Inferior parietal cortex (tissue), 1 donor: Measurements from ENCODE around the gene BRAF.
A peak's percentile ranks its signal among the peaks of the same experiment; 100 is the strongest.
"Not testable (repeated sequence)": the region's sequence is repeated elsewhere in the genome, so short reads cannot be mapped to it uniquely, and the experiment has no call there.

Experiments
- DNase-seq: peaks from one replicate; pipeline ENCODE4 v3.0.0-alpha.2; 2016; ENCODE audit errors: extremely low spot score

The BRAF gene

DNA sequence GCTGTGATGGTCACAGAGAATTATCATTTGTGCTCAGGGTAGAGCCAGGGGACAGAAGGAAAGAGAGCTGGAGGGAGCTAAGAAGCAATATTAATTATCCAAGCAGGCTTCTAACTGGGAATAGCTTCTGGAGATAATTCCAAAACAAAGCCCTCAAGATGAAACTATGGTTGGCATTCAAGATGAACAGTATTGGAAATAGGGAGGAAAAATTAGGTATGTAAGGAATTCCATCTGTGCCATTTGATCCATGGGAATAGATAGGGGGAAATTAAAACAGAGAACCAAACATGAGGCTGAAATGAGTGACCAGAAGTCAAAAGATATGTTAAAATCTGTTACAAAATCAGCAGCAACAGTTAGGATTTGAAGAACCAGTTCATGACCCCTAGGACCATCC, 152.9 kb downstream of the BRAF start:
- DNase-seq = no peak

DNA sequence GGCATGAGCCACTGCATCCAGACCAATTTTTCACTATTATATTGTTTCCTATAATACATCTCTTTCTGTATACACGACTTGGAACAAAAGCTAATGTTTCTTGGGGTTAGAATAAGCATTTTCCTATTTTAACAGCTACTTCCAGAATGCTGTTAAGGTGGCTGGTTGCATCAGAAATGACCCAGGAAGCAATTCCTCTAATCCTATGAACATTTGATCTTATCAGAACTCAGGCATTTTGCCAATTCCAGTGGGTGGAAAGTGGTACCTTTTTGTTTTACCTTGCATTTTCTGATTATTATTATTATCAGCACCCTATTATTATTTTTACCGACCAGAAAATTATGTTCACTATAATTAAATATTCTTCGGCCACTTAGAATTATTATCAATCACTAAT, 154.9 kb downstream of the BRAF start:
- no peak for DNase-seq

DNA sequence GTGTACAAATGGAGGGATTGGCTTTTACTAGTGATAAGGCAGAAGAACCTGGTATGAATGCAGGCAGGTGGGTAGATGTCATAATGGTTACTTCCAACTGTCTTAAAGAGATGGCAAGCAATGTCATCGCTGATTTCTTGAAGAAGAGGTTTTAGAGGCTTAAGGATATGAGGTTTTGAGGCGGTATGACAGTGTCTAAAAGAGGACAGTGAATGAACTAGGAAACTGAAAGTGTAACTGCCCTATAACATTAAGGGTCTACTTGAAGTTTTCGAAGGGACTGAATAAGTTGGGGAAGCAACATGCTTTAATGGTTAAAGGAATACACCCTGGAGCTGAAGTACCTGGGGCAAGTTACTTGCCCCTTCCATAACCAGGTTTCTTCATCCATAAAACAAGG, 157.3 kb downstream of the BRAF start:
- no peak for DNase-seq

- not testable (repeated sequence) for DNase-seq
Observed at GRCh38 chr7:140765441-140765840, 159.3 kb downstream of the BRAF start.

DNA sequence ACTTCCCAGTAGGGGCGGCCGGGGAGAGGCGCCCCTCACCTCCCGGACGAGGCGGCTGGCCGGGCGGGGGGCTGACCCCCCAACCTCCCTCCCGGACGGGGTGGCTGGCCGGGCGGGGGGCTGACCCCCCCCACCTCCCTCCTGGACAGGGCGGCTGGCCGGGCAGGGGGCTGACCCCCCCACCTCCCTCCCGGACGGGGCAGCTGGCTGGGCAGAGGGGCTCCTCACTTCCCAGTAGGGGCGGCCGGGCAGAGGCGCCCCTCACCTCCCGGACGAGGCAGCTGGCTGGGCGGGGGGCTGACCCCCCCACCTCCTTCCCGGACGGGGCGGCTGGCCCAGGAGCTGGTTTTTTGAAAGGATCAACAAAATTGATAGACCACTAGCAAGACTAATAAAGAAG, 161.6 kb downstream of the BRAF start:
- not testable (repeated sequence) for DNase-seq

GRCh38 chr7:140761375-140761774, 163.4 kb downstream of the BRAF start:
- not testable (repeated sequence) for DNase-seq

GRCh38 chr7:140754506-140754905, 170.2 kb downstream of the BRAF start:
- DNase-seq = no peak

- no peak for DNase-seq
Observed at GRCh38 chr7:140752533-140752932, 172.2 kb downstream of the BRAF start.

DNA sequence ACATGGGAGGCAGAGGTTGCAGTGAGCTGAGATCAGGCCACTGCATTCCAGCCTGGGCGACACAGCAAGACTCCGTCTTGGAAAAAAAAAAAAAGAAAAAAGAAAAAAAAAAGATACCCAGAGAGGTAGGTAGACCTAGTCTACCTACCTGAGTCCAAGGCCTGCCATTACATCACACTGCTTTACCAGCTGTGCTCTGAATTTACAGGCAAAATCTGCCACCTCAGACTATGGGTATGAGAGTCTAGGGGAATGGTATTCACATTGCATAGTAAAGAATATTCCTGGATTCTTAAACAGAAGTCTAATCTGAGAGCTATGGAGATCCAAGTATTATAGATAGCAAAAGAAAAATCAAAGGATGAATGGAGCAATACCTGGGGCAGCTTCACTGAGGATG, 178.0 kb downstream of the BRAF start:
- DNase-seq = no peak

- DNase-seq = no peak
Observed at GRCh38 chr7:140745266-140746058, 179.3 kb downstream of the BRAF start.

GRCh38 chr7:140744005-140744404, 180.7 kb downstream of the BRAF start:
- DNase-seq = no peak

DNA sequence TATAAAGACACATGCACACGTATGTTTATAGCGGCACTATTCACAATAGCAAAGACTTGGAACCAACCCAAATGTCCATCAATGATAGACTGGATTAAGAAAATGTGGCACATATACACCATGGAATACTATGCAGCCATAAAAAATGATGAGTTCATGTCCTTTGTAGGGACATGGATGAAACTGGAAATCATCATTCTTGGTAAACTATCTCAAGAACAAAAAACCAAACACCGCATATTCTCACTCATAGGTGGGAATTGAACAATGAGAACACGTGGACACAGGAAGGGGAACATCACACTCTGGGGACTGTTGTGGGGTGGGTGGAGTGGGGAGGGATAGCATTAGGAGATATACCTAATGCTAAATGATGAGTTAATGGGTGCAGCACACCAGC, 181.5 kb downstream of the BRAF start:
- not testable (repeated sequence) for DNase-seq

DNA sequence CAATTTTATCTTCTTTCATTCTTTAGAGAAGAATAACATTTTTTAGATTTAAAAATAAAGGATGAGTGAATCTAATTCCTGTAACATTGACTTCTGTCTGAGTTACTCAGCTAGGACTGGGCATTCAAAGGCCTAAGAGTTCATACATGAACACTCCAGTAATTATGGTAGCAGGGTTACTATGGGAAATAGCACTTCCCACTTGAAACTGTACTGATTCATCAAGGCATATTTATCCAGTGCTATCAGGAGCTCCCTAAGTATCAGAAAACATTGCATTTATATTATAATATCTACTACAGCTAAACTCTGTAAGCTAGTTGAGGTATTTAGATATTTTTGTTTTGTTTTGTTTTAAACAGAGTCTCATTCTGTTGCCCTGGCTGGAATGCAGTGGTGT, 186.4 kb downstream of the BRAF start:
- no peak for DNase-seq

DNA sequence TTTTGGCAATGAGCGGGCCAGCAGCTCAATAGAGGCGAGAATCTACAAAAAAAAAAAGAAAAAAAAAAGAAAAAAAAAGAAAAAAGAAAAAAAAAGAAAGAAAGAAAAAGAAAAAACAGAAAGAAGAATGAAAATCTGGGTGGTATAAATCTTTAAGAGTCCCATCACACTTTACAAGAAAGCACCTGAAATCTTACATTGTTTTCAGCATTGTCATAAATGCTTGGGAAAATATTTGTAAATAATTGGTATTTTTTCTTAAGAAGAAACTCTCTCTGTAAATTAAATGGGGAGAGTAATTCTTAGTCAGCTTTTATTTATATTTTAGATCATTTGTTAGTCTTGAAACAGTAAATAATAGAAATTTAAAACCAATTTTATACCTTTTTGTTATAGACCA, 190.0 kb downstream of the BRAF start:
- DNase-seq = no peak

DNA sequence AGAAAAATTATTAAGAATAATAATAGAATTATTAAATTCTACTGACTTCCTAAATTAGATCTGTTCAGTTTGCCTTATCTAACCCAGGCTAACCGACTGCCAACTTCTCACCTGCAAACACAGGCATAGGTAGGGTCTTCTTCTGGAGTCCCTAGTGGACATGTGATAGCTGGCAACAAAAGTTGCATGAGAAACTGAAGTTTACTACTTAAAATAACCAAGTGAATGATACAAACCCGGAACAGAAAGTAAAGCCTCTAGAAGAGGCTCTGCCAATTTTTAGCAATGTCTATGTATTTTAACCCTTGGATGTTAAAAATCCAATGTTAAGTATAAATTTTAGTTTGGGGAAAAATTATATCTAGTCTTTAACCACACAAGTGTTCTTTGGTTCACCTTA, 190.6 kb downstream of the BRAF start:
- DNase-seq = no peak

DNA sequence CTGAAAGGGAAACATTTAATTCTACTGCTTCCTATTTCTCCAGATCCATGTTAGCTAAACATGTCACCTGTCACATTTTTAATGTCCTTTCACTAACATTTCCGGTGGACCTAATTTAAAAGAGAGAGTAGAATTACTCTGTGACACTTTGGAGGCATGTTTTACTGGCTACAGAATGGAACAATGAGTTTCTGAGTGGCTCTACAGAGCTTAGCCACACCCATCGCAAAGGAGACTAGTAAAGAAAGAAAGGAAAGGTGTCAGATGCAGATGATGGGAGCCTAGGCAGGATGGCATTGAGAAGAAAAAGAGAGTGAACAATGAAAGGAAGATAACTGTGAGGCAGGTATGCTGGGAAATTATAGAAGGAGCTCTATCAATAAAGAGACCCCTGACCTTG, 192.3 kb downstream of the BRAF start:
- no peak for DNase-seq

- peak; percentile 44 for DNase-seq
Observed at GRCh38 chr7:140726281-140726680, 198.4 kb downstream of the BRAF start.

GRCh38 chr7:140724706-140725105, 200.0 kb downstream of the BRAF start:
- no peak for DNase-seq

GRCh38 chr7:140723574-140723973, 201.2 kb downstream of the BRAF start:
- DNase-seq = no peak

DNA sequence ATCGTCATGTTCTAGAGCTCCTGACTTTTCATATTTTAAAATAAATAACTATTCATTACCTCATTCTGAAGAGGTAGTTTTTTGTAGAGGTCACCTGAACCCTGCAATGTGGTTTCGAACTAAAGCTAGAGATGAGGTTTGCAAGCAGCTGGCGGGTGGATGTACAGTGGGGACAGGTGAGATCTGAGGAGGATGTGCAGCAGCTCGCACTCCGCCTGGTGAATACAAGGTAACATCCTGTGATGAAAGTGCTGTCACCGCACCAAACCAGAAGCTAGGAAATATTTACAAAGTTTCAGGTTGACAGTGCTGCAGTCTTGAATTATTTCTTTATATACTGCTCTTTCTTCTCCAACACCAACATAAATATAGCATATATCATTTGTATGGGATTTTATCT, 201.7 kb downstream of the BRAF start:
- DNase-seq = no peak

- DNase-seq = no peak
Observed at GRCh38 chr7:140722254-140722653, 202.5 kb downstream of the BRAF start.

DNA sequence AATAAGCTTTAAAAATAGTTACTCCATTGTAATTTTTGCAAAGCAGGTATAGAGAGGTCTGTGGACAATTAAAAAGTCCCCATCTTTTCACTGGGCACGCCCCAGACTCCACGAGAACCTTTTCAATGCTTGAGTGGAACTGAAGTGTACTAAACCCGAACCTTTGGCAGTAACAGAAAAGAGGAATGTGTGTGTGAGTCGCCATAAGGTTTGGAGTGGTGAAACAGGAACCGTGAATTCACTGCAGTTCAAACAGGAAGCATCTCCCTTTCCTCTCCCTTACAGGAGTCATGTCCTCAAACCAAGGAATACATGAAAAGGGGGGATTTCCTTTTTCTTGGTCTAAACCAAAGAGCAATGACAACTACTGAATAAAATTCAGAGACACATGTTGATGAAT, 205.0 kb downstream of the BRAF start:
- no peak for DNase-seq

- no peak for DNase-seq
Observed at GRCh38 chr7:140714331-140715040, 210.2 kb downstream of the BRAF start.
